HG03135 (cell line): Measurements from ENCODE around the gene DNAJB6.

Experiments used
- ATAC-seq: cut with Tn5 transposase; IDR thresholded peaks from one replicate; pipeline ENCODE4 v1.9.1; 2021; ENCODE audit warnings: mild to moderate bottlenecking, moderate library complexity; ENCODE audit not compliant: unreplicated experiment

The DNAJB6 gene

GRCh38 chr7:157407512-157408257, 70.9 kb downstream of the DNAJB6 start:
- no peak for ATAC-seq

- ATAC-seq: no peak
Observed at GRCh38 chr7:157408258-157409101, 71.7 kb downstream of the DNAJB6 start.

- ATAC-seq: no peak
Observed at GRCh38 chr7:157409149-157409752, 72.4 kb downstream of the DNAJB6 start.

- no peak for ATAC-seq
Observed at GRCh38 chr7:157409753-157410727, 73.2 kb downstream of the DNAJB6 start.

DNA sequence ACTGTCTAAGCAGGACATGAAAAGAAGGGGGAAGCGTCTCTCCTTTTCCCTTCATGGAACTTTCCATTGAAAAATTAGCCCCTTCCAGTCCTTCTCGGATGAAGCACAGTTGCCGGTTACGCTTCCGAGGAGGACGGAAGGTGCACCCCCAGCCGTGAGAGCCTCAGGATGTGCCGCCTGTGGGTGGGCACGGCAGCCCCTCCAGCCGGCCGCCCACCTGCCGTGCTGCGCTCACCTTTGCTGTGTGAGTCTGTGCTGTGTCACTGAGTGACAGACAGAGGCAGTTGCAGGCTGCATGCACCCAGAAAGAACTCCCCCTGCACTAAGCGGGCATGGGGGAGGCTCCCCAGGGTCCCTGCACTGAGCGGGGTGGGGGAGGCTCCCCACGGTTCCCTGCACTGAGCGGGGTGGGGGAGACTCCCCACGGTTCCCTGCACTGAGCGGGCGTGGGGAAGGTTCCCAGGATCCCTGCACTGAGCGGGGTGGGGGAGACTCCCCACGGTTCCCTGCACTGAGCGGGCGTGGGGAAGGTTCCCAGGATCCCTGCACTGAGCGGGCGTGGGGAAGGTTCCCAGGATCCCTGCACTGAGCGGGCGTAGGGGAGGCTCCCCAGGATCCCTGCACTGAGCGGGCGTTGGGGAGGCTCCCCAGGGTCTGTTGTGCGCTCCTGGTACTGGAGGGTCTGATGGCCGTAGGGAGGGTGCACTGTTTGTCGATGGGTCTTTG, 74.2 kb downstream of the DNAJB6 start:
- no peak for ATAC-seq

DNA sequence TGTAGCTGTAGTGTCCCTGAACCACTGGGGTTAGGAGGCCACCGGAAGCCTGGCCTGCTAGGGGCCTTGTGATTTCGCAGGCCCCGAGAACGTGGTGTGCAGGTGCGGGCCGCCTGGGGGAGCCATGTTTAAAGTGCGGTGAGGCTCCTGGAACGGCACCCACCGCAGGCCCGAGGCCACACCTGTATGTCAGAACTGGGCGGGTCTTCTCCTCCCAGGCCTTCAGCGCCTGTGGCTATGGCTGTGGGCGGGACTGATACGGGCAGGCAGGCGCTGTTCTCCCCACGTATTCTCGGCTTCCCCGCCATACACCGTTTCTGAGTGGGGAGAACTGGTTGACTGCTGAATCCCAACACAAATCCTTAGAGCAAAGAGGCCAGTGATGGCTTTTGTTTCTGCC, 74.8 kb downstream of the DNAJB6 start:
- ATAC-seq: no peak

- no peak for ATAC-seq
Observed at GRCh38 chr7:157412021-157412443, 75.2 kb downstream of the DNAJB6 start.

DNA sequence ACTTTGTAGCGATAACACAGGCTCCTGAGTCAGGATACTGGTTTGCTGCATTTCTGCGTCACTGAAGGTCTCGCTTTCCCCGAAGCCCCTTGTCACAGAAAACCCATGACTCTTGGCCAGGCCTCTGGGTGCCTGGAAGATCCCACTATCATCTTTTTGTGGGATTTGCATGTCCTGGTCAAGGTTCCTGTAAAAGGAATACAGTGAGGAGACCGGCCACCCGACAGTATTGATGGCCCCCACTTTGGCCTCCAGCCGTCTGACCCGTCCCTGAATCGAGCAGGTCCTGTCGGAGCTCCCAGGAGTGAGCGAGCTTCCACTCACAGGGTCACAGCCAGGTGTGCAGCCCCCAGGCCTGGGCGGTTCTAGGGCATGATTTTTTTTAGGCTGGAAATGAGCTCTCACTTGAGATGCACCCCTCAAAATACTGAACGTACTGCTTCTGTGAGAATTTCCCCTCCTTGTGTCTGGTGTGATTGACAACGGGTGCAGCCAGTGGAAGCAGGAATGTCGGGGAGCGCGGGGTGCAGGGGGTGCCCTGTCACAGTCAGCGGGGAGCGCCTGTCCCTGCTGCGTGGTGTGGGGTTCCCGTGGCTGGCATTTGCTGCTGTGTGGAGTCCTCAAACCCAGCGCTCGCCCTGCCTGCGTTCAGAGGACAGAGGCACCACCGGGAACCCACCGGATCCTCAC, 75.8 kb downstream of the DNAJB6 start:
- ATAC-seq: no peak

GRCh38 chr7:157413881-157414701, 77.3 kb downstream of the DNAJB6 start:
- no peak for ATAC-seq

GRCh38 chr7:157414702-157415096, 77.9 kb downstream of the DNAJB6 start:
- no peak for ATAC-seq

DNA sequence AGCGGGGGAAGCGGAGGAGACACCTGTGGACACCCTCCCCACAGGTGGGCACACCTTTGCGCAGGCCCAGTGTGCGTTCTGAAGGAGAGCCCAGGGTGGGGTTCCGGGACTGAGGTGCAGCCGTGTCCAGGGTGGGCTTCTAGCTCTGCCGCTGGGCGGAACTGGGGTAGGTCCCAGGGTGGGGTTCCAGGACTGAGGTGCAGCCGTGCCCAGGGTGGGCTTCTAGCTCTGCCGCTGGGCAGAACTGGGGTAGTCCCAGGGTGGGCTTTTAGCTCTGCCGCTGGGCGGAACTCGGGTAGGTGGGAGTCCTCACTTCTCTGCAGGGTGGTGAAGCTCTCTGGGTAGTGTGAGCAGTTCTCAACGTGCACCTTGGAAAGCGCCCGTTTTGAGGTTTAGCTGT, 78.7 kb downstream of the DNAJB6 start:
- ATAC-seq: no peak

DNA sequence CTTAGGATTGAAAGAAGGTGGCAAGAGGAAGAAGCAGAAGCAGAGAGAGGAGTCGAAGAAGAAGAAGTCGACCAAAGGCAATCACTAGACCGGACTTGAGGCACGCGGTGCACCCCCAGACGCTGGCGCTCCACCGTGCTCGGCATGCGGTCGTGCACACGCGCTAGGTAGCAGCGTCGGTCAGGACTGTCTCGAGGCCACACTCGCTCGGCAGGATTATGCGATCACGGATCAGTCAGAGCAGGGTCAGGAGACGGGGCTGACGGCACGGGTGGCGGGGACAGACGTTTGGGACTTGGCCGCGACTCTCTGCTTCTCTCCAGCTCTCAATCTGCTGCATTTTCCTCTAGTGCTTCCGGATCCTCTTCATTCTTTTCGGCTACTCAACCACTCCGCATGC, 79.2 kb downstream of the DNAJB6 start:
- no peak for ATAC-seq

- ATAC-seq: no peak
Observed at GRCh38 chr7:157418204-157419034, 81.6 kb downstream of the DNAJB6 start.

GRCh38 chr7:157419035-157419293, 82.2 kb downstream of the DNAJB6 start:
- no peak for ATAC-seq

GRCh38 chr7:157422279-157422678, 85.5 kb downstream of the DNAJB6 start:
- no peak for ATAC-seq

GRCh38 chr7:157423348-157423747, 86.5 kb downstream of the DNAJB6 start:
- no peak for ATAC-seq

DNA sequence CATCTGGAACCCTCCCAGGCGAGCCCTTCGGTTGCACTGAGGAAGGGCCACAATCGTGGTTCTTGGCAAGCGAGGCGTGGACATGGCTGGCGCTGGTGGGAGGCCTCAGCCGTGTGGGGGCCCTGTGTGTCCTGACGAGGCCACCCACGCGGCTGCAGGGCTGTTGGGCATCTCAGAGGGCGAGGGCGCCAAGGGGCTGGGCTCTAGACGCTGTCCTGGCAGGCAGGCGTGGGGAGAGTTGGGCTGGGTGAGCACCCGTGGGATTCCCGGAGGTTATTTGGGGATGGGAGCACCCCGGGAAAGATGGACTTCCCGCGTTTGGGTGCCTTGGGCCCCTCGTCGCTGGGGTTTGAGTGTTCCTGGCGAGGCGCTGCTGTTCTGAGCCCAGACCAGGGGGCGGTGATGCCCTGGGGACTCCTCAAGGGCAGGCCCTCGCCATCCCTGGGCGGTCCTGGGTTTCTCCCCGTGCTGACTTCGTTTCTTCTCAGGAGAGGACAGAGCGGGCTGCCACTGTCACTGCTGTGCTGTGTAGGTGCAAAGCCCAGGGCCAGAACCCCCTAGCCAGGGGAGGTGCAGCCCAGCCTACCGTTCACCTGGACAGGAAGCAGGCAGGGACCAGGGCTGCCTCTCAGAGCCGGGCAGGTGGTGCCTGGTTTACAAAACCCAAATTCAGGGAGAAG, 87.2 kb downstream of the DNAJB6 start:
- ATAC-seq: no peak
